GM18505 (cell line): Measurements from ENCODE around the gene INAFM1.
"Not testable (repeated sequence)": the region's sequence is repeated elsewhere in the genome, so short reads cannot be mapped to it uniquely, and the experiment has no call there.

Experiments used
- ATAC-seq: cut with Tn5 transposase; IDR thresholded peaks from one replicate; pipeline ENCODE4 v1.9.1; 2021; ENCODE audit not compliant: unreplicated experiment
- POLR2A ChIP-seq: IDR thresholded peaks from 4 replicates; pipeline ENCODE4 v1.6.1; 2011; ENCODE audit warnings: borderline replicate concordance; ENCODE audit not compliant: insufficient read depth, insufficient read length; ENCODE audit errors: extremely low read depth

Gene INAFM1

GRCh38 chr19:47296036-47296435 is 21.4 kb downstream of the INAFM1 start:
- TF ChIP-seq POLR2A = no peak
- no peak for ATAC-seq

GRCh38 chr19:47300867-47301266 is 26.2 kb downstream of the INAFM1 start:
- not testable (repeated sequence) for ATAC-seq

GRCh38 chr19:47302249-47302648 is 27.6 kb downstream of the INAFM1 start:
- TF ChIP-seq POLR2A = no peak
- ATAC-seq = no peak

- no peak for TF ChIP-seq POLR2A
- ATAC-seq = no peak
Measured at GRCh38 chr19:47303966-47304365, 29.3 kb downstream of the INAFM1 start.

GRCh38 chr19:47305309-47305751 is 30.6 kb downstream of the INAFM1 start:
- no peak for TF ChIP-seq POLR2A
- no peak for ATAC-seq

GRCh38 chr19:47306303-47306702 is 31.6 kb downstream of the INAFM1 start:
- no peak for TF ChIP-seq POLR2A
- ATAC-seq = no peak

GRCh38 chr19:47309038-47309437 is 34.4 kb downstream of the INAFM1 start:
- ATAC-seq = no peak

GRCh38 chr19:47309608-47310007 is 34.9 kb downstream of the INAFM1 start, which contains the start of gene C5AR1:
TSS of gene C5AR1 (plus strand) at chr19:47309861. CDS start at chr19:47309896, 35 bp downstream.
- ATAC-seq = no peak

More at GRCh38 chr19:47309038-47309437, 34.4 kb downstream of the INAFM1 start:
- TF ChIP-seq POLR2A = no peak

GRCh38 chr19:47310323-47310722 is 35.6 kb downstream of the INAFM1 start:
- ATAC-seq = no peak
- TF ChIP-seq POLR2A = no peak

More at GRCh38 chr19:47309608-47310007, 34.9 kb downstream of the INAFM1 start, which contains the start of gene C5AR1:
- no peak for TF ChIP-seq POLR2A

- ATAC-seq = no peak
- no peak for TF ChIP-seq POLR2A
Measured at GRCh38 chr19:47310819-47311218, 36.1 kb downstream of the INAFM1 start.

- no peak for ATAC-seq
- no peak for TF ChIP-seq POLR2A
Measured at GRCh38 chr19:47312366-47313006, 37.8 kb downstream of the INAFM1 start.

GRCh38 chr19:47313754-47314295 is 39.1 kb downstream of the INAFM1 start:
- no peak for ATAC-seq
- TF ChIP-seq POLR2A = no peak

GRCh38 chr19:47315125-47315821 is 40.6 kb downstream of the INAFM1 start:
- no peak for ATAC-seq
- TF ChIP-seq POLR2A = no peak

GRCh38 chr19:47316513-47316912 is 41.8 kb downstream of the INAFM1 start:
- no peak for ATAC-seq
- TF ChIP-seq POLR2A = no peak

GRCh38 chr19:47319923-47320871 is 45.5 kb downstream of the INAFM1 start:
- TF ChIP-seq POLR2A = no peak
- no peak for ATAC-seq
